Measurements from ENCODE around the gene CTBP1.

CTBP1 gene

GRCh38 chr4:1166509-1167243 lies 82.3 kb downstream of the CTBP1 start:
- no peak for TF ChIP-seq CTCF (IDR thresholded peaks at IDR 0.05; ENCODE audit: insufficient read depth, low read length, missing control alignments)
- H3K4me3 ChIP-seq (ENCODE audit: low read depth, low read length): no peak overlapping the region; the same call in 1 of the 2 replicates
- ChIA-PET POLR2A (no interaction called here), CTCF (interaction anchor here (0.9 to 4.9 kb wide), 29 partner anchors 9 to 187 kb away, joined by 3 to 64 read pairs (median 7); partner anchors contain the start of gene UVSSA)
- DNase-seq (ENCODE audit: low read depth, low spot score): no peak

GRCh38 chr4:1164956-1165545 lies 83.9 kb downstream of the CTBP1 start:
- ChIA-PET POLR2A (no interaction called here), CTCF (interaction anchor here (1.5 to 4.9 kb wide), 5 partner anchors 19 to 122 kb away, joined by 3 to 64 read pairs (median 20); no protein-coding TSS in a partner anchor)
- no peak for TF ChIP-seq CTCF (IDR thresholded peaks at IDR 0.05; ENCODE audit: insufficient read depth, low read length, missing control alignments)
- DNase-seq (ENCODE audit: low read depth, low spot score): no peak
- H3K4me3 ChIP-seq (ENCODE audit: low read depth, low read length): no peak overlapping the region

GRCh38 chr4:1164444-1164843 lies 84.5 kb downstream of the CTBP1 start:
- no peak overlapping the region for H3K4me3 ChIP-seq (ENCODE audit: low read depth, low read length)
- TF ChIP-seq CTCF (IDR thresholded peaks at IDR 0.05; ENCODE audit: insufficient read depth, low read length, missing control alignments): no peak
- ChIA-PET CTCF (interaction anchor here (2.5 kb wide), 1 partner anchor 103 kb away, joined by 12 read pairs; no protein-coding TSS in a partner anchor), POLR2A (no interaction called here)
- no peak for DNase-seq (ENCODE audit: low read depth, low spot score)

- no peak overlapping the region for H3K4me3 ChIP-seq (ENCODE audit: low read depth, low read length)
- POLR2A ChIA-PET: no interaction called here
- DNase-seq (ENCODE audit: low read depth, low spot score): no peak
- CTCF ChIA-PET: interaction anchor here (0.8 to 2.5 kb wide), 4 partner anchors 8 to 104 kb away, joined by 3 to 13 read pairs (median 8); partner anchors contain the start of gene SPON2
- TF ChIP-seq CTCF (IDR thresholded peaks at IDR 0.05; ENCODE audit: insufficient read depth, low read length, missing control alignments): no peak
Measured at GRCh38 chr4:1164040-1164439, 84.9 kb downstream of the CTBP1 start.
